Effector memory CD8-positive, alpha-beta T cell (primary cell): ENCODE data around the gene CEACAM20.
"Not testable (repeated sequence)": the region's sequence is repeated elsewhere in the genome, so short reads cannot be mapped to it uniquely, and the experiment has no call there.

ENCODE experiments used
- ATAC-seq: fragments of 150-1000 bp; cut with Tn5 transposase; replicated peaks from 2 replicates; pipeline ENCODE4 v1.10.0; 2021; ENCODE audit warnings: mild to moderate bottlenecking, moderate library complexity
- DNase-seq, 3 experiments: peaks; one replicate each; pipeline ENCODE4 v3.0.0; 2021
- H3K27ac Mint-ChIP-seq, 2 donors: one replicate each; pipeline ENCODE4 v1.8.0; 2022; ENCODE audit warnings: mild to moderate bottlenecking in 2 of 2, mixed read lengths in 2 of 2, moderate library complexity in 2 of 2
- H3K27me3 Mint-ChIP-seq, 2 donors: one replicate each; pipeline ENCODE4 v1.8.0; 2022; ENCODE audit warnings: mixed read lengths in 2 of 2
- H3K36me3 Mint-ChIP-seq: one replicate; pipeline ENCODE4 v1.8.0; 2022; ENCODE audit warnings: mild to moderate bottlenecking, moderate library complexity, mixed read lengths; ENCODE audit not compliant: insufficient read depth
- H3K4me1 Mint-ChIP-seq, 2 donors: one replicate each; pipeline ENCODE4 v1.8.0; 2022; ENCODE audit warnings: low read depth in 2 of 2, mixed read lengths in 2 of 2
- H3K4me3 Mint-ChIP-seq, 2 donors: one replicate each; pipeline ENCODE4 v1.8.0; 2022; ENCODE audit warnings: mild to moderate bottlenecking in 2 of 2, mixed read lengths in 2 of 2, moderate library complexity in 2 of 2
- H3K9me3 Mint-ChIP-seq, 2 donors: one replicate each; pipeline ENCODE4 v1.8.0; 2022; ENCODE audit warnings: mixed read lengths in 2 of 2

Gene CEACAM20

GRCh38 chr19:44535361-44535760, 5.9 kb upstream of the CEACAM20 start:
- H3K27me3 Mint-ChIP-seq = peaks cover 8 to 31% of the 10 kb centered on the region in 2 donors
- H3K27ac Mint-ChIP-seq, H3K36me3 Mint-ChIP-seq, DNase-seq, ATAC-seq, H3K4me3 Mint-ChIP-seq, H3K4me1 Mint-ChIP-seq: not testable (repeated sequence)
- peaks cover 15 to 18% of the 10 kb centered on the region in 2 donors for H3K9me3 Mint-ChIP-seq

GRCh38 chr19:44532819-44533218, 3.3 kb upstream of the CEACAM20 start:
- H3K4me3 Mint-ChIP-seq = no peak overlapping the region
- peaks cover 15 to 16% of the 10 kb centered on the region in 2 donors for H3K9me3 Mint-ChIP-seq
- peaks cover 3% of the 10 kb centered on the region for H3K36me3 Mint-ChIP-seq
- no peak for DNase-seq
- ATAC-seq = no peak
- peaks cover 8 to 31% of the 10 kb centered on the region in 2 donors for H3K27me3 Mint-ChIP-seq
- H3K27ac Mint-ChIP-seq = no peak overlapping the region
- H3K4me1 Mint-ChIP-seq = no peaks in the 10 kb centered on the region

GRCh38 chr19:44530777-44531176, 1.3 kb upstream of the CEACAM20 start:
- Mint-ChIP-seq H3K27me3 (peaks cover 8 to 31% of the 10 kb centered on the region in 2 donors), H3K4me1 (no peaks in the 10 kb centered on the region), H3K36me3 (peaks cover 3% of the 10 kb centered on the region), H3K9me3 (peaks cover 13 to 16% of the 10 kb centered on the region in 2 donors), H3K4me3 (no peak overlapping the region), H3K27ac (no peak overlapping the region)
- DNase-seq = no peak
- ATAC-seq = no peak

- no peak overlapping the region for H3K4me3 Mint-ChIP-seq
- no peak overlapping the region for H3K27ac Mint-ChIP-seq
Measured at GRCh38 chr19:44527554-44527953, 1.9 kb downstream of the CEACAM20 start.

GRCh38 chr19:44525721-44526430, 3.6 kb downstream of the CEACAM20 start:
- H3K27ac Mint-ChIP-seq = no peak overlapping the region
- DNase-seq (no peak), ATAC-seq (no peak)
- H3K36me3 Mint-ChIP-seq = no peaks in the 10 kb centered on the region
- peaks cover 0 to 12% of the 10 kb centered on the region in 2 donors for H3K27me3 Mint-ChIP-seq
- H3K4me1 Mint-ChIP-seq = no peaks in the 10 kb centered on the region
- peaks cover 8 to 10% of the 10 kb centered on the region in 2 donors for H3K9me3 Mint-ChIP-seq
- H3K4me3 Mint-ChIP-seq = no peak overlapping the region

More at GRCh38 chr19:44527554-44527953, 1.9 kb downstream of the CEACAM20 start:
- Mint-ChIP-seq H3K36me3 (no peaks in the 10 kb centered on the region), H3K9me3 (peaks cover 8 to 12% of the 10 kb centered on the region in 2 donors), H3K4me1 (no peaks in the 10 kb centered on the region), H3K27me3 (peaks cover 0 to 21% of the 10 kb centered on the region in 2 donors)
- DNase-seq = no peak
- ATAC-seq = no peak

GRCh38 chr19:44521370-44521769, 8.1 kb downstream of the CEACAM20 start:
- Mint-ChIP-seq H3K27ac (no peak overlapping the region), H3K9me3 (no peaks in the 10 kb centered on the region), H3K4me1 (no peaks in the 10 kb centered on the region), H3K4me3 (no peak overlapping the region), H3K36me3 (no peaks in the 10 kb centered on the region), H3K27me3 (no peaks in the 10 kb centered on the region)
- ATAC-seq (no peak), DNase-seq (no peak)

GRCh38 chr19:44517146-44517545, 12.3 kb downstream of the CEACAM20 start:
- DNase-seq = no peak
- Mint-ChIP-seq H3K4me3 (no peak overlapping the region), H3K4me1 (no peaks in the 10 kb centered on the region), H3K27ac (no peak overlapping the region), H3K36me3 (no peaks in the 10 kb centered on the region), H3K27me3 (no peaks in the 10 kb centered on the region), H3K9me3 (peaks cover 0 to 2% of the 10 kb centered on the region in 2 donors)
- ATAC-seq = no peak

GRCh38 chr19:44515907-44516306, 13.6 kb downstream of the CEACAM20 start:
- Mint-ChIP-seq H3K4me3 (no peak overlapping the region), H3K9me3 (peaks cover 0 to 6% of the 10 kb centered on the region in 2 donors)
- ATAC-seq = no peak

GRCh38 chr19:44515031-44515430, 14.4 kb downstream of the CEACAM20 start:
- no peak overlapping the region for H3K4me3 Mint-ChIP-seq
- peaks cover 7 to 12% of the 10 kb centered on the region in 2 donors for H3K27me3 Mint-ChIP-seq
- DNase-seq (no peak), ATAC-seq (no peak)
- H3K27ac Mint-ChIP-seq = no peak overlapping the region
- H3K36me3 Mint-ChIP-seq = no peaks in the 10 kb centered on the region
- H3K9me3 Mint-ChIP-seq = peaks cover 1 to 6% of the 10 kb centered on the region in 2 donors
- H3K4me1 Mint-ChIP-seq = no peaks in the 10 kb centered on the region

More at GRCh38 chr19:44515907-44516306, 13.6 kb downstream of the CEACAM20 start:
- Mint-ChIP-seq H3K27ac (no peak overlapping the region), H3K4me1 (no peaks in the 10 kb centered on the region), H3K36me3 (no peaks in the 10 kb centered on the region), H3K27me3 (peaks cover 4 to 7% of the 10 kb centered on the region in 2 donors)
- DNase-seq = no peak

GRCh38 chr19:44512326-44513298, 16.9 kb downstream of the CEACAM20 start:
- no peak for DNase-seq
- Mint-ChIP-seq H3K4me3 (no peak overlapping the region), H3K4me1 (no peaks in the 10 kb centered on the region), H3K36me3 (no peaks in the 10 kb centered on the region), H3K27ac (no peak overlapping the region), H3K9me3 (peaks cover 13 to 14% of the 10 kb centered on the region in 2 donors), H3K27me3 (peaks cover 19 to 27% of the 10 kb centered on the region in 2 donors)
- ATAC-seq = no peak

- Mint-ChIP-seq H3K27me3 (peaks cover 36 to 39% of the 10 kb centered on the region in 2 donors), H3K4me3 (no peak overlapping the region), H3K9me3 (peaks cover 13 to 18% of the 10 kb centered on the region in 2 donors), H3K36me3 (no peaks in the 10 kb centered on the region), H3K4me1 (no peaks in the 10 kb centered on the region), H3K27ac (no peak overlapping the region)
- ATAC-seq = no peak
- DNase-seq = no peak
Measured at GRCh38 chr19:44509478-44509877, 20.0 kb downstream of the CEACAM20 start.

- peaks cover 33 to 39% of the 10 kb centered on the region in 2 donors for H3K4me1 Mint-ChIP-seq
- DNase-seq = peak; percentile 95 to 96 (median 96)
- peak within 1 kb of the TSS; percentile 96 for H3K27ac Mint-ChIP-seq
- H3K27me3 Mint-ChIP-seq = peaks cover 13 to 14% of the 10 kb centered on the region in 2 donors
- peaks cover 32% of the 10 kb centered on the region for H3K36me3 Mint-ChIP-seq
- peak; percentile 91 for ATAC-seq
- H3K9me3 Mint-ChIP-seq = peaks cover 10 to 34% of the 10 kb centered on the region in 2 donors
- peak within 1 kb of the TSS; percentile 93 to 96 for H3K4me3 Mint-ChIP-seq
Measured at GRCh38 chr19:44499962-44500949, 29.2 kb downstream of the CEACAM20 start, which contains the start of gene ZNF180. TSS of gene ZNF180 (minus strand) at chr19:44500522. CDS start at chr19:44497334, 3,188 bp downstream.
